H1 (cell line): ENCODE results near the gene PARP4. TPM values are rescaled to one million over a fixed set of nuclear protein-coding genes. Genes with fewer than 3 reads are reported as not detected.

Experiments used
- CTCF ChIA-PET: fragments of 300-600 bp; sonication (Branson Sonifier 250); formaldehyde crosslinking; loops from one replicate; lab custom pipeline; 2021; ENCODE audit not compliant: partially characterized antibody; lab: Charles Lee
- POLR2A ChIA-PET: fragments of 300-600 bp; sonication (Branson Sonifier 250); formaldehyde crosslinking; loops from one replicate; lab custom pipeline; 2021; ENCODE audit warnings: inconsistent platforms; ENCODE audit not compliant: partially characterized antibody; lab: Charles Lee
- DNase-seq, 2 experiments: peaks; one replicate each; pipeline versions ENCODE4 v3.0.0 to v3.0.0-alpha.2; 2010 to 2022; ENCODE audit warnings: low spot score in 2 of 2, low read depth in 1 of 2, mixed read lengths in 1 of 2
- FAIRE-seq: peaks from 2 replicates; lab custom pipeline; 2011; peaks lifted over from hg19 to GRCh38; lab: Jason Lieb, UNC
- H2AFZ ChIP-seq: 2 replicates; pipeline ENCODE4 v1.8.1; 2012; ENCODE audit warnings: low read length, inconsistent platforms
- H2AK5ac ChIP-seq: 2 replicates; pipeline ENCODE4 v1.6.1; 2013; ENCODE audit warnings: low read depth, low read length
- H2BK120ac ChIP-seq: replicated peaks from 2 replicates; pipeline ENCODE3; 2013; ENCODE audit warnings: low read depth, low read length, inconsistent platforms
- H2BK12ac ChIP-seq: 2 replicates; pipeline ENCODE4 v1.6.1; 2013; ENCODE audit warnings: low read depth, low read length
- H2BK15ac ChIP-seq: 2 replicates; pipeline ENCODE4 v1.6.1; 2013; ENCODE audit warnings: low read length
- H2BK20ac ChIP-seq: 2 replicates; pipeline ENCODE4 v1.6.1; 2013; ENCODE audit warnings: low read length
- H2BK5ac ChIP-seq: 2 replicates; pipeline ENCODE4 v1.6.1; 2013; ENCODE audit warnings: low read depth, low read length
- H3K14ac ChIP-seq: 2 replicates; pipeline ENCODE4 v1.6.1; 2013; ENCODE audit warnings: inconsistent platforms; ENCODE audit not compliant: insufficient read length
- H3K18ac ChIP-seq: 2 replicates; pipeline ENCODE4 v1.6.1; 2013; ENCODE audit warnings: low read length; ENCODE audit errors: extremely low read depth
- H3K23ac ChIP-seq: 2 replicates; pipeline ENCODE4 v1.6.1; 2013; ENCODE audit warnings: inconsistent platforms; ENCODE audit not compliant: insufficient read length
- H3K23me2 ChIP-seq: 2 replicates; pipeline ENCODE4 v1.6.1; 2013; ENCODE audit warnings: low read depth, low read length
- H3K27ac ChIP-seq: 2 replicates; pipeline ENCODE4 v1.6.1; 2011; ENCODE audit warnings: low read depth, low read length, inconsistent platforms
- H3K27me3 ChIP-seq, 4 experiments: replicated peaks in 1 of 4; 1 replicate in 1 of 4; 2 replicates in 3 of 4; pipeline versions ENCODE4 v1.6.1 to v1.8.1; 2011 to 2013; ENCODE audit warnings: low read length in 3 of 4, mild to moderate bottlenecking in 3 of 4, inconsistent platforms in 2 of 4, mixed read lengths in 2 of 4, moderate library complexity in 1 of 4; ENCODE audit not compliant: control insufficient read depth in 3 of 4, insufficient read depth in 3 of 4; ENCODE audit errors: extremely low read depth in 1 of 4
- H3K36me3 ChIP-seq, 4 experiments: 2 replicates each; pipeline versions ENCODE4 v1.6.1 to v1.8.1; 2011 to 2013; ENCODE audit warnings: mild to moderate bottlenecking in 4 of 4, low read length in 3 of 4, moderate library complexity in 2 of 4, control low read depth in 1 of 4, inconsistent platforms in 1 of 4; ENCODE audit not compliant: insufficient read depth in 4 of 4, control insufficient read depth in 2 of 4
- H3K4ac ChIP-seq: replicated peaks from 2 replicates; pipeline ENCODE3; 2013; ENCODE audit warnings: low read length, low read depth, mixed read lengths, inconsistent platforms; ENCODE audit not compliant: insufficient read length
- H3K4me1 ChIP-seq, 4 experiments: replicated peaks in 1 of 4; 1 replicate in 1 of 4; 2 replicates in 3 of 4; pipeline versions ENCODE4 v1.6.1 to v1.8.1; 2011 to 2013; ENCODE audit warnings: low read length in 3 of 4, inconsistent platforms in 2 of 4, mixed read lengths in 1 of 4; ENCODE audit not compliant: insufficient read depth in 4 of 4, control insufficient read depth in 3 of 4
- H3K4me2 ChIP-seq, 2 experiments: 2 replicates each; pipeline versions ENCODE4 v1.6.1 to v1.8.1; 2011 to 2013; ENCODE audit warnings: low read depth in 2 of 2, low read length in 2 of 2, control low read depth in 1 of 2, inconsistent platforms in 1 of 2, mild to moderate bottlenecking in 1 of 2; ENCODE audit not compliant: insufficient read depth in 1 of 2
- H3K4me3 ChIP-seq, 4 experiments: fragments of 200-600, 300-600 bp in 1 of 4; sonication (generic), shearing (Covaris generic), sonication (Bioruptor Twin) in 1 of 4; 2 replicates each; pipeline versions ENCODE4 v1.5.1 to v1.8.1; 2011 to 2016; ENCODE audit warnings: low read length in 4 of 4, low read depth in 3 of 4, control low read depth in 2 of 4, inconsistent platforms in 2 of 4, mild to moderate bottlenecking in 2 of 4, mixed read lengths in 1 of 4, moderate library complexity in 1 of 4; ENCODE audit not compliant: insufficient read depth in 2 of 4; ENCODE audit errors: extremely low read depth in 1 of 4
- H3K56ac ChIP-seq: replicated peaks from 2 replicates; pipeline ENCODE3; 2013; ENCODE audit warnings: low read depth, mild to moderate bottlenecking, mixed read lengths, low read length, inconsistent platforms; ENCODE audit not compliant: insufficient read length
- H3K79me1 ChIP-seq: 2 replicates; pipeline ENCODE4 v1.6.1; 2013; ENCODE audit warnings: low read depth, low read length, control low read depth
- H3K79me2 ChIP-seq, 2 experiments: 2 replicates each; pipeline versions ENCODE4 v1.6.1 to v1.8.1; 2012 to 2013; ENCODE audit warnings: low read length in 2 of 2, mild to moderate bottlenecking in 2 of 2, inconsistent platforms in 1 of 2; ENCODE audit not compliant: insufficient read depth in 2 of 2, control insufficient read depth in 1 of 2
- H3K9ac ChIP-seq, 4 experiments: replicated peaks in 1 of 4; 1 replicate in 1 of 4; 2 replicates in 3 of 4; pipeline versions ENCODE4 v1.6.1 to v1.8.1; 2011 to 2013; ENCODE audit warnings: low read depth in 3 of 4, low read length in 3 of 4, control low read depth in 2 of 4, mild to moderate bottlenecking in 2 of 4, moderate library complexity in 2 of 4, inconsistent platforms in 1 of 4; ENCODE audit errors: extremely low read depth in 1 of 4
- H3K9me3 ChIP-seq, 2 experiments: 2 replicates each; pipeline versions ENCODE4 v1.6.1 to v1.8.1; 2012 to 2013; ENCODE audit warnings: mild to moderate bottlenecking in 2 of 2, moderate library complexity in 2 of 2, control low read depth in 1 of 2, inconsistent platforms in 1 of 2, low read depth in 1 of 2, low read length in 1 of 2, mixed read lengths in 1 of 2; ENCODE audit not compliant: insufficient read depth in 2 of 2
- H4K20me1 ChIP-seq, 2 experiments: replicated peaks in 1 of 2; 2 replicates each; pipeline versions ENCODE3 to v1.8.1; 2011 to 2013; ENCODE audit warnings: inconsistent platforms in 2 of 2, low read length in 2 of 2, mild to moderate bottlenecking in 1 of 2; ENCODE audit not compliant: insufficient read depth in 2 of 2, control insufficient read depth in 1 of 2
- H4K5ac ChIP-seq: 2 replicates; pipeline ENCODE4 v1.6.1; 2013; ENCODE audit warnings: low read length, low read depth, mixed read lengths, inconsistent platforms; ENCODE audit not compliant: insufficient read length
- H4K8ac ChIP-seq: 2 replicates; pipeline ENCODE4 v1.8.0; 2013; ENCODE audit warnings: mild to moderate bottlenecking, moderate library complexity, low read length, inconsistent platforms; ENCODE audit not compliant: insufficient read depth; ENCODE audit errors: extremely low read depth
- H4K91ac ChIP-seq: replicated peaks from 2 replicates; pipeline ENCODE3; 2013; ENCODE audit warnings: low read length, mixed read lengths, inconsistent platforms; ENCODE audit not compliant: insufficient read length
- CEBPB ChIP-seq: IDR thresholded peaks from 2 replicates; pipeline ENCODE4 v1.6.1; 2012; ENCODE audit warnings: low read depth, low read length
- CREB1 ChIP-seq: IDR thresholded peaks from 2 replicates; pipeline ENCODE4 v1.6.1; 2012; ENCODE audit warnings: inconsistent platforms
- HDAC2 ChIP-seq, 2 experiments: fragments of 300-600 bp in 1 of 2; sonication (generic) in 1 of 2; IDR thresholded peaks; 2 replicates each; pipeline ENCODE4 v1.6.1; 2011 to 2012; ENCODE audit warnings: low read depth in 2 of 2, low read length in 2 of 2, mild to moderate bottlenecking in 2 of 2, moderate library complexity in 2 of 2, borderline replicate concordance in 1 of 2, inconsistent platforms in 1 of 2
- KDM1A ChIP-seq: fragments of 200-600, 300-600 bp; sonication (generic); IDR thresholded peaks from 2 replicates; pipeline ENCODE4 v1.7.1; 2016; ENCODE audit warnings: mild to moderate bottlenecking, low read length, borderline replicate concordance
- PHF8 ChIP-seq: fragments of 200-600 bp; sonication (generic); conservative IDR thresholded peaks from 2 replicates; pipeline ENCODE4 v1.7.1; 2012; ENCODE audit warnings: low read depth, mild to moderate bottlenecking, inconsistent platforms, low read length, moderate library complexity
- POLR2AphosphoS5 ChIP-seq: IDR thresholded peaks from 2 replicates; pipeline ENCODE4 v1.6.1; 2011; ENCODE audit warnings: low read depth, low read length
- SIRT6 ChIP-seq: IDR thresholded peaks from one replicate; pipeline ENCODE4 v1.7.1; 2012; ENCODE audit warnings: low read length, inconsistent platforms
- TAF1 ChIP-seq: IDR thresholded peaks from 2 replicates; pipeline ENCODE4 v1.6.1; 2011; ENCODE audit warnings: mild to moderate bottlenecking, low read depth, low read length
- YY1 ChIP-seq: IDR thresholded peaks from 2 replicates; pipeline ENCODE4 v1.6.1; 2011; ENCODE audit warnings: low read depth, mild to moderate bottlenecking, low read length
- ZNF274 ChIP-seq: IDR thresholded peaks from 2 replicates; pipeline ENCODE4 v1.7.0; 2012; ENCODE audit warnings: low read length, borderline replicate concordance; ENCODE audit errors: extremely low read depth
- WGBS, 2 experiments: shearing (Covaris generic) in 1 of 2; methylation state at CpG; one replicate each; pipeline versions ENCODE4 v1.1.6 to v1.1.7; 2013 to 2015; ENCODE audit warnings: low lambda C conversion rate in 2 of 2, mixed read lengths in 2 of 2, inconsistent platforms in 1 of 2, low coverage in 1 of 2, missing lambda C conversion rate in 1 of 2; ENCODE audit not compliant: insufficient replicate concordance in 2 of 2, insufficient coverage in 1 of 2, insufficient read length in 1 of 2; ENCODE audit errors: extremely low coverage in 1 of 2, missing lambda C conversion rate in 1 of 2; 5-methylcytosine and 5-hydroxymethylcytosine counted together
- polyA plus RNA-seq, 7 experiments: library from polyadenylated mRNA; depleted of rRNA in 3 of 7; stranded (reverse) in 5 of 7; unstranded in 2 of 7; fragments of >200 nt in 5 of 7; fragments of 200-250 nt in 2 of 7; gene quantifications; 1 replicate in 5 of 7; 2 replicates in 1 of 7; 4 replicates in 1 of 7; pipeline versions ENCODE4 v1.2.1 to v1.2.3, GENCODE V29; 2011 to 2013; ENCODE audit warnings: missing spikeins in 2 of 7, mixed read lengths in 2 of 7
- total RNA-seq: library from RNA; stranded (reverse); fragmentation: NEBNext Ultra II Directional; extraction: Animal tissue kit (Norgen Biotek cat#: 25700); gene quantifications from 2 replicates; pipeline ENCODE4 v1.2.1, GENCODE V29; 2021
- TF ChIP-seq, protein P1 (sequence below): IDR thresholded peaks from 2 replicates; pipeline ENCODE4 v1.6.1; 2012; ENCODE audit warnings: inconsistent platforms

Gene PARP4
- total and polyA plus RNA-seq, 2 of the 8 experiments (the other 6 are each of a cell fraction or from before 2014, with no cell fraction given): 22.2 to 40.3 TPM

DNA sequence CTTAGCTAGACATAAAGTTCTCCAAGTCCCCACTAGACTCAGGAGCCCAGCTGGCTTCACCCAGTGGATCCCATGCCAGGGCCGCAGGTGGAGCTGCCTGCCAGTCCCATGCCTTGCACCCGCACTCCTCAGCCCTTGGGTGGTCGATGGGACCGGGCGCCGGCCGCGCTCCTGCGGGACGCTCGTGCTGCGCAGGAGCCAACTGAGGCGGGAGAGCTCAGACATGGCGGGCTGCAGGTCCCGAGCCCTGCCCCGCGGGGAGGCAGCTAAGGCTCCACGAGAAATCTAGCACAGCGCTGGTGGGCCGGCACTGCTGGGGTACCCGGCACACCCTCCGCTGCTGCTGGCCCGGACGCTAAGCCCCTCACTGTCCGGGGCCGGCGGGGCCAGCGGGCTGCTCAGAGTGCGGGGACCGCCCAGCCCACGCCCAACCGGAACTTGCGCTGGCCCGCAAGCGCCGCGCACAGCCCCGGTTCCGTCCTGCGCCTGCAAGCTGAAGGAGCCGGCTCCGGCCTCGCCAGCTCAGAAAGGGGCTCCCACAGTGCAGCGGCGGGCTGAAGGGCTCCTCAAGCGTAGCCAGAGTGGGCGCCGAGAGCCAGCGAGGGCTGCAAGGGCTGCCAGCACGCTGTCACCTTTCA lies 5.8 kb downstream of the PARP4 start:
- Histone ChIP-seq H3K23ac (no peak overlapping the region), H3K18ac (no peak overlapping the region), H3K23me2 (peaks cover 2% of the 10 kb centered on the region), H2BK5ac (no peak overlapping the region), H2BK20ac (no peak overlapping the region), H2AFZ (no peak overlapping the region), H4K91ac (no peak overlapping the region), H3K9me3 (no peaks in the 10 kb centered on the region; a peak in 1 of 4 replicates), H2BK12ac (no peak overlapping the region), H3K4me3 (no peak overlapping the region), H2AK5ac (no peak overlapping the region), H3K4ac (no peak overlapping the region), H3K27ac (no peak overlapping the region), H3K56ac (no peak overlapping the region), H3K79me2 (peaks cover 0 to 30% of the 10 kb centered on the region in 2 experiments; a peak in 2 of 4 replicates), H4K5ac (no peak overlapping the region), H3K36me3 (no peaks in the 10 kb centered on the region), H3K79me1 (peaks cover 6% of the 10 kb centered on the region; the same call in 1 of the 2 replicates), H3K4me1 (peaks cover 0 to 5% (median under 1%) of the 10 kb centered on the region in 4 experiments; a peak in 3 of 7 replicates), H3K4me2 (no peak overlapping the region), H3K14ac (no peak overlapping the region), H4K8ac (no peak overlapping the region), H4K20me1 (no peaks in the 10 kb centered on the region), H2BK15ac (no peak overlapping the region), H3K9ac (no peak overlapping the region), H3K27me3 (no peaks in the 10 kb centered on the region), H2BK120ac (no peak overlapping the region)
- CTCF ChIA-PET: interaction anchor here (1.1 to 1.4 kb wide), 2 partner anchors 12 to 35 kb away, joined by 3 read pairs; no protein-coding TSS in a partner anchor
- FAIRE-seq (no peak), DNase-seq (no peak)
- TF ChIP-seq, protein P1, sequence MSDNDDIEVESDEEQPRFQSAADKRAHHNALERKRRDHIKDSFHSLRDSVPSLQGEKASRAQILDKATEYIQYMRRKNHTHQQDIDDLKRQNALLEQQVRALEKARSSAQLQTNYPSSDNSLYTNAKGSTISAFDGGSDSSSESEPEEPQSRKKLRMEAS: no peak
- no peak for TF ChIP-seq KDM1A
- no peak for TF ChIP-seq YY1
- TF ChIP-seq PHF8: no peak
- no peak for TF ChIP-seq POLR2AphosphoS5
- no peak for TF ChIP-seq ZNF274
- no peak for TF ChIP-seq HDAC2 (IDR thresholded peaks at IDR 0.05; ENCODE audit: borderline replicate concordance in 1 of 2, low read depth in 2 of 2, low read length in 2 of 2)
- TF ChIP-seq TAF1: no peak
- no peak for TF ChIP-seq CEBPB
- no peak for TF ChIP-seq SIRT6
- no peak for TF ChIP-seq CREB1
- POLR2A ChIA-PET: interaction anchor here (1.1 kb wide), 1 partner anchor 9 kb away, joined by 3 read pairs; no protein-coding TSS in a partner anchor
- 95% methylated on average over 28 of the region's 50 CpGs; no CpG with 5 or more reads in 1 of the 2 experiments for WGBS, 2 experiments
